Measurements from ENCODE around the gene MTMR10. TPM values are rescaled to one million over a fixed set of nuclear protein-coding genes. Genes with fewer than 3 reads are reported as not detected.

The MTMR10 gene
- total and polyA plus RNA-seq, 8 donors: 27.0 to 34.3 (median 31.2) TPM

GRCh38 chr15:30984118-30984517 is 7.3 kb downstream of the MTMR10 start:
- peak overlapping the region in 1 of 2 donors; percentile 24 for H3K27ac ChIP-seq
- H3K9me3 ChIP-seq: no peaks in the 10 kb centered on the region
- no peaks in the 10 kb centered on the region for H3K27me3 ChIP-seq
- peaks cover 21 to 65% of the 10 kb centered on the region in 2 donors for H3K4me1 ChIP-seq
- TF ChIP-seq CTCF (IDR thresholded peaks at IDR 0.05): no peak
- no peak overlapping the region for H3K4me3 ChIP-seq
- peaks cover 0 to 36% of the 10 kb centered on the region in 2 donors for H3K36me3 ChIP-seq
- peak; percentile 39 for ATAC-seq
- intact Hi-C loops (cut with DNase I): no loop called here
- no peak for DNase-seq

- intact Hi-C loops (cut with DNase I): no loop called here
- no peak for DNase-seq
- peak overlapping the region in 1 of 2 donors; percentile 63 for H3K27ac ChIP-seq
- ATAC-seq: peak; percentile 26
- no peaks in the 10 kb centered on the region for H3K9me3 ChIP-seq
- TF ChIP-seq CTCF (IDR thresholded peaks at IDR 0.05): no peak
- H3K4me1 ChIP-seq: peaks cover 6 to 49% of the 10 kb centered on the region in 2 donors
- H3K27me3 ChIP-seq: no peaks in the 10 kb centered on the region
- no peak overlapping the region for H3K4me3 ChIP-seq
- H3K36me3 ChIP-seq: peaks cover 0 to 32% of the 10 kb centered on the region in 2 donors
Measured at GRCh38 chr15:30979457-30979856, 12.0 kb downstream of the MTMR10 start.

GRCh38 chr15:30978328-30978727 is 13.1 kb downstream of the MTMR10 start:
- H3K9me3 ChIP-seq: no peaks in the 10 kb centered on the region
- no peak overlapping the region for H3K4me3 ChIP-seq
- peaks cover 0 to 43% of the 10 kb centered on the region in 2 donors for H3K36me3 ChIP-seq
- no peaks in the 10 kb centered on the region for H3K27me3 ChIP-seq
- DNase-seq: no peak
- no peak overlapping the region for H3K27ac ChIP-seq
- peaks cover 0 to 38% of the 10 kb centered on the region in 2 donors for H3K4me1 ChIP-seq
- no peak for TF ChIP-seq CTCF (IDR thresholded peaks at IDR 0.05)
- no peak for ATAC-seq
- intact Hi-C loops (cut with DNase I): no loop called here

- DNase-seq: no peak
- H3K4me1 ChIP-seq: peaks cover 0 to 17% of the 10 kb centered on the region in 2 donors
- H3K27me3 ChIP-seq: no peaks in the 10 kb centered on the region
- ATAC-seq: no peak
- no peaks in the 10 kb centered on the region for H3K9me3 ChIP-seq
- H3K36me3 ChIP-seq: peaks cover 0 to 51% of the 10 kb centered on the region in 2 donors
- no peak overlapping the region for H3K27ac ChIP-seq
- intact Hi-C loops (cut with DNase I): no loop called here
- no peak for TF ChIP-seq CTCF (IDR thresholded peaks at IDR 0.05)
- no peak overlapping the region for H3K4me3 ChIP-seq
Measured at GRCh38 chr15:30974112-30974511, 17.3 kb downstream of the MTMR10 start.

- Histone ChIP-seq H3K9me3 (no peaks in the 10 kb centered on the region), H3K27ac (no peak overlapping the region), H3K4me1 (peaks cover 0 to 10% of the 10 kb centered on the region in 2 donors), H3K4me3 (no peak overlapping the region), H3K36me3 (peaks cover 0 to 51% of the 10 kb centered on the region in 2 donors), H3K27me3 (no peaks in the 10 kb centered on the region)
- intact Hi-C loops (cut with DNase I): no loop called here
- TF ChIP-seq CTCF (IDR thresholded peaks at IDR 0.05): no peak
- DNase-seq (no peak), ATAC-seq (no peak)
Measured at GRCh38 chr15:30973379-30973778, 18.0 kb downstream of the MTMR10 start.
